Measurements from ENCODE around the gene SDK2. TPM values are rescaled to one million over a fixed set of nuclear protein-coding genes. Genes with fewer than 3 reads are reported as not detected.

Gene SDK2
- total and polyA plus RNA-seq, 2 of the 4 experiments (the other 2 are of a cell fraction), result under 0.01 to 0.03 TPM

GRCh38 chr17:73286863-73287296, 357.4 kb downstream of the SDK2 start:
- Histone ChIP-seq H3K14ac (replicated peaks; ENCODE audit: low read depth, low read length) (peak overlapping the region; percentile 19; the same call in 1 of the 2 replicates), H3K36me3 (ENCODE audit: control insufficient read depth, insufficient read depth, low read length) (peaks cover 37% of the 10 kb centered on the region), H2BK20ac (ENCODE audit: low read depth, low read length) (peak overlapping the region; percentile 35; the same call in 1 of the 2 replicates), H2AK9ac (replicated peaks; ENCODE audit: low read depth, low read length, poor library complexity) (peak overlapping the region; percentile 60), H2BK5ac (ENCODE audit: low read depth, low read length, poor library complexity, severe bottlenecking) (no peak overlapping the region), H2AK5ac (ENCODE audit: low read depth, low read length) (0 out of 2 replicates have a peak overlapping the region, but pooled peaks have one; percentile 43), H3K27ac (ENCODE audit: insufficient read depth, low read length) (0 out of 2 replicates have a peak overlapping the region, but pooled peaks have one; percentile 10), H3K9ac (ENCODE audit: low read depth, low read length) (no peak overlapping the region), H3K4ac (ENCODE audit: low read depth, low read length) (peak overlapping the region; percentile 43; the same call in 1 of the 2 replicates), H4K20me1 (ENCODE audit: insufficient read depth, low read length) (peaks cover 74% of the 10 kb centered on the region), H4K5ac (ENCODE audit: low read depth, low read length) (no peak overlapping the region), H3K9me3 (ENCODE audit: control insufficient read depth, insufficient read depth, low read length) (no peaks in the 10 kb centered on the region), H3K4me3 (ENCODE audit: insufficient read depth, low read depth, low read length) (no peak overlapping the region), H3K18ac (ENCODE audit: low read depth, low read length) (no peak overlapping the region), H4K91ac (ENCODE audit: insufficient read depth, low read depth, low read length) (no peak overlapping the region), H3K9me1 (ENCODE audit: insufficient read depth, low read length) (peaks cover 29% of the 10 kb centered on the region), H3K4me1 (ENCODE audit: control insufficient read depth, insufficient read depth, low read length) (peaks cover 33% of the 10 kb centered on the region), H2AFZ (replicated peaks; ENCODE audit: low read length, poor library complexity) (no peak overlapping the region), H2BK15ac (ENCODE audit: low read depth, low read length) (no peak overlapping the region), H3K56ac (ENCODE audit: extremely low read depth, insufficient read depth, low read length) (no peak overlapping the region), H2BK120ac (ENCODE audit: low read depth, low read length) (no peak overlapping the region), H3K27me3 (ENCODE audit: control insufficient read depth, insufficient read depth, low read length) (no peaks in the 10 kb centered on the region), H3K23ac (ENCODE audit: low read depth, low read length) (0 out of 2 replicates have a peak overlapping the region, but pooled peaks have one; percentile 25), H3K4me2 (ENCODE audit: low read depth, low read length) (no peak overlapping the region), H3K79me1 (ENCODE audit: low read depth in 1 of 2, low read length in 2 of 2) (peaks cover 41 to 96% of the 10 kb centered on the region in 2 experiments), H4K8ac (ENCODE audit: low read depth in 2 of 2, low read length in 2 of 2) (no peak overlapping the region)
- WGBS, 2 experiments (ENCODE audit: extremely low coverage in 2 of 2, insufficient read length in 1 of 2), result 100% methylated on average over 4 of the region's 8 CpGs; no CpG with 5 or more reads in 1 of the 2 experiments
- ATAC-seq (ENCODE audit: low read depth) (no peak), DNase-seq (peak; percentile 41)
- no TSS peak for BruUV-seq (replicated peaks)
- dilution Hi-C loops (cut with HindIII; ENCODE audit: low sequenced_read_pairs, unreplicated experiment) (no loop called here), intact Hi-C loops (cut with micrococcal nuclease) (no loop called here), in situ Hi-C loops (cut with MboI; ENCODE audit: low sequenced_read_pairs) (no loop called here)
- ChIA-PET CTCF (no interaction called here), POLR2A (ENCODE audit: unreplicated experiment) (no interaction called here)
- TF ChIP-seq ELK1 (IDR thresholded peaks at IDR 0.05; ENCODE audit: borderline replicate concordance, low read depth, low read length) (no peak), MAZ (IDR thresholded peaks at IDR 0.05; ENCODE audit: borderline replicate concordance, low read depth, low read length) (no peak), FOS (IDR thresholded peaks at IDR 0.05; ENCODE audit: low read depth, low read length) (no peak), MAFK (IDR thresholded peaks at IDR 0.05; ENCODE audit: low read depth, low read length) (no peak), RAD21 (IDR thresholded peaks at IDR 0.05; ENCODE audit: low read length) (no peak), POLR2A (IDR thresholded peaks at IDR 0.05; ENCODE audit: low read depth, low read length) (no peak), RFX5 (IDR thresholded peaks at IDR 0.05; ENCODE audit: low read depth, low read length) (no peak), CHD1 (IDR thresholded peaks at IDR 0.05; ENCODE audit: low read depth, low read length) (no peak), NFE2L2 (IDR thresholded peaks at IDR 0.05; ENCODE audit: low read depth, low read length) (no peak), SMC3 (IDR thresholded peaks at IDR 0.05; ENCODE audit: low read depth, low read length) (no peak), MXI1 (IDR thresholded peaks at IDR 0.05; ENCODE audit: borderline replicate concordance, low read depth, low read length) (no peak), BHLHE40 (IDR thresholded peaks at IDR 0.05; ENCODE audit: low read depth, low read length) (no peak), CEBPB (IDR thresholded peaks at IDR 0.05; ENCODE audit: low read depth, low read length) (no peak), USF2 (IDR thresholded peaks at IDR 0.05; ENCODE audit: low read depth, low read length) (no peak), RCOR1 (IDR thresholded peaks at IDR 0.05; ENCODE audit: insufficient replicate concordance, low read length) (no peak)
- TF ChIP-seq, protein P1, sequence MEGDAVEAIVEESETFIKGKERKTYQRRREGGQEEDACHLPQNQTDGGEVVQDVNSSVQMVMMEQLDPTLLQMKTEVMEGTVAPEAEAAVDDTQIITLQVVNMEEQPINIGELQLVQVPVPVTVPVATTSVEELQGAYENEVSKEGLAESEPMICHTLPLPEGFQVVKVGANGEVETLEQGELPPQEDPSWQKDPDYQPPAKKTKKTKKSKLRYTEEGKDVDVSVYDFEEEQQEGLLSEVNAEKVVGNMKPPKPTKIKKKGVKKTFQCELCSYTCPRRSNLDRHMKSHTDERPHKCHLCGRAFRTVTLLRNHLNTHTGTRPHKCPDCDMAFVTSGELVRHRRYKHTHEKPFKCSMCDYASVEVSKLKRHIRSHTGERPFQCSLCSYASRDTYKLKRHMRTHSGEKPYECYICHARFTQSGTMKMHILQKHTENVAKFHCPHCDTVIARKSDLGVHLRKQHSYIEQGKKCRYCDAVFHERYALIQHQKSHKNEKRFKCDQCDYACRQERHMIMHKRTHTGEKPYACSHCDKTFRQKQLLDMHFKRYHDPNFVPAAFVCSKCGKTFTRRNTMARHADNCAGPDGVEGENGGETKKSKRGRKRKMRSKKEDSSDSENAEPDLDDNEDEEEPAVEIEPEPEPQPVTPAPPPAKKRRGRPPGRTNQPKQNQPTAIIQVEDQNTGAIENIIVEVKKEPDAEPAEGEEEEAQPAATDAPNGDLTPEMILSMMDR (conservative IDR thresholded peaks at IDR 0.05; ENCODE audit: low read depth, low read length), result no peak
